Fibroblast of peridontal ligament (primary cell): ENCODE results near the gene ENPEP.
"Not testable (repeated sequence)": the region's sequence is repeated elsewhere in the genome, so short reads cannot be mapped to it uniquely, and the experiment has no call there.

Experiments used
- DNase-seq: peaks from one replicate; pipeline ENCODE4 v3.0.0-alpha.2; 2010; ENCODE audit errors: extremely low read depth

The ENPEP gene

DNA sequence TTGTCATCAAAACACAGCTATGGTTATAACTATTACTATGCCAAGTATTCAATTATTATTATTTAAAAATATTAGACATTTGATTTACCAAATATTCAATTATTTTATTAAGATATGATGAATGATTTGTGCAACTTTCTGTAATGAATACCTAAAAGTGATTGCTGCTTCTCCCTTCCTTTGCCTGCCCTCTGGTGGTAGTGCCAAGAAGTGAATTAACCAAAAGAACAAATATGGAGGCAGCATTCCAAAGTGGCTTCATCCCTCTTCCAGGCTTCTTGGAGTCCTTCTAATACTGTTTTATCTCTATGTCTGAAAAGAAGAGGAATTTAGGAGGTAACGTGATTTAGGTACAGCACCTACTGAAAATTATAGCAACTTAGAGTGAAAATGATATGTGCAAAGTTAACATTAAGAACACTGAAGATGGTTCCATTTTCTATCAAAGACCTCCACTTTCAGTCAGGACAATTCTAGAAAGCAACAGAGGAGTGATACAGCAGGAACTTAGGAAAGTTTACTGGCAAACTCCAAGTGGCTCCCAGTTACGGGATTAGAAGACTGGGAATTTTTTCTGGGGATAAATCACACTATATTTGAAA, 43.0 kb downstream of the ENPEP start:
- DNase-seq: peak; percentile 41

DNA sequence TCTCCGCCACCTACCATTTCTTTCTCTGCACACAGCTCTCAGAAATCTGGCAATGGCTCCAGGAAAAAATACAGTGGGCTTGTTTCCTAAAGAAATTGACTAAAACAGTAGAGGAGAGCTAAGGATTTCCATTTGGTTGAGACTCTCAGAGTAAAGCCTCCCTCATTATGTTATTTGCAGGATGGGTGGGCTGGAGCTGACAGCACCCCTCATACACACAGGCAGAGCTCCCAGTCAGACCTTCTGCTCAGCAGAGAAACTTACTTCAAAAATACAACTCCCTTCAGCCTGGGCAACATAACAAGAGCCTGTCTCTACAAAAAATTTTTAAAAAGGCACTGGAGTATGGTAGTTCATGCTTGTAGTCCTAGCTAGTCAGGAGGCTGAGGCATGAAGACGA, 44.9 kb downstream of the ENPEP start:
- no peak for DNase-seq

GRCh38 chr4:110526589-110526988, 50.6 kb downstream of the ENPEP start:
- DNase-seq: no peak

GRCh38 chr4:110527156-110527555, 51.2 kb downstream of the ENPEP start:
- no peak for DNase-seq

- no peak for DNase-seq
Observed at GRCh38 chr4:110532901-110533589, 57.1 kb downstream of the ENPEP start.

DNA sequence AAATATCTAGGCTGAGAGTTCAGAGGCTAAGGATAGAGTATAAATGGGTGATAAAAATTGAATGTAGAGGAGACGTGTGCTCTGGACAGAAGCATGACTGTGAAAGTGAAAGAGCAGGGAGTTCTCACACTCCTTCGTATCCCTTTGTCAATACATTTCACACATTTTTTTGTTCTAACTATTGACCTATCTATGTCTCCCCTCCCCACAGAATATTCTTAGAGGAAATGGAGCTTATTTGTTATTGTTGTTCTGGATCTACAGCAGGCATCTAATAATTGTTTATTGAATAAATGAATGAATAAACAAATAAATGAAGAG, 57.6 kb downstream of the ENPEP start:
- no peak for DNase-seq

- DNase-seq: peak; percentile 95
Observed at GRCh38 chr4:110533940-110534339, 58.0 kb downstream of the ENPEP start.

DNA sequence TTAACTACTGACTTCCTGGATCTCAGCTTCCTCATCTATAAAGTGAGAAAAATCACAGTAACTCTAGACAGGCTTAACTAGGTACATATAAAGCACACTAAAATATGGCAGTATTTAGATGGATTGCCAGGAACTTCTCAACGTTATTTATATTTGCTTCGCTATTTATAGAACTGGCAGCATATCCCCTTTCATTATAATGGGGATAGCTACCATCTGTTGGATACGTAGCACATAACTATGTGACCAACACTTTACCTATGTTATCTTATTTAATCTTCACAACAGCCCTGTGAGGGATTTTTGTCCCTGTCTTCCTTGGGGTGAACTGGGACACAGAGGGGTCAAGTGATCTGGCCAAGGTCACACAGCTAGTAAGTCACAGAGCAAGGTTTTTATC, 64.6 kb downstream of the ENPEP start:
- DNase-seq: peak; percentile 12

GRCh38 chr4:110540982-110541451, 65.1 kb downstream of the ENPEP start:
- DNase-seq: peak; percentile 80

DNA sequence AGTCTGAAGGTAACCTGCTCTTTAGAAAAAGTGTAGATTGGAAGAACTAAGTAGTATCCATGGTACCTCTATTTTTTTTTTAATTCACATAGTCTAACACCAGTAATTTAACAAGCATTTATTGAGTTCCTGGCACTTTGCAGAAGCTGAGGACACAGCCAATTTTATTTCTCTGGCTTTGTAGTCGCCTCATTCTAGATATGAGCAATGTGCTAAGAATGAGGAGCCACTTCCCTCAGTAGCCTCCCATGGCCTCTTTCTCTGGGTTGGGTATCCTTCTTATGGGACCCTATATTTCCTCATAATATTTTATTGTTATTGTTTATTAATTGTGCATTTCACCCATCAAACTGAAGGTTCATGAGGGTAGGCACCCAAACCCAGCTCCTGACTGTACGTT, 67.6 kb downstream of the ENPEP start:
- DNase-seq: peak; percentile 7

DNA sequence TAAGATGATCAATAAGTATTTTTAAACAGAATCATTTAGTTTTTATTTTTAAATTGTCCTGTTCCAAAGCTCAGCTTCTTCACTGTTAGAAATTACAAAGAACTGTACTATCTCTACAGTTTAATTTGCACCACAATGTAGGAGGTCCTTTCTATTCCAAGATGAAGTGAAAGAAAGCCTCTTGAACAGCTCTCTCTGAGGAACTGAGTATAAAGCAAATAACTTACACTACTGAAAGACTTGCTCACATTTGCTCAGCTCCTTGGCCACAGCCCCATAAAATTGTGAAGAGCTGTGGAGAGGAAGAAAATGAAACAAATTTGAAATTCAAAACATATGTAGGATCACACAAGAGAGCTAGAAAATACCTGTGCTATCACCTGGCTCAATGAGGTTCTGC, 68.6 kb downstream of the ENPEP start:
- DNase-seq: no peak

GRCh38 chr4:110550260-110550659, 74.3 kb downstream of the ENPEP start:
- DNase-seq: peak; percentile 18

DNA sequence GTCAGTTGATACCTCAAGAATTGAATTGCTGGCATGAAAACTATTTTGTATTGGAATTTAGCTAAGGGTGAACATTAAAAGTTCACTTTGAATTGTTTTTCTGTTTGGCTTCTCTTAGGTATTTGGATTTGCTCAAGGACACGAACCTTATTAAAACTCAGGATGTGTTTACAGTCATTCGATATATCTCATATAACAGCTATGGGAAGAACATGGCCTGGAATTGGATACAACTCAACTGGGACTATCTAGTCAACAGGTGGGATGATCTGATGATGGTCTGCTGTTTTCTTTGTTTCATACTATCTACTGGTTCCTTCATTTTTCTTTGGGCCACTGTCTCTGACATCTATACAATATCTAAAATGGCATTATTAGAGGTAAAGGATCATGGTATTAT, 77.2 kb downstream of the ENPEP start:
- no peak for DNase-seq

DNA sequence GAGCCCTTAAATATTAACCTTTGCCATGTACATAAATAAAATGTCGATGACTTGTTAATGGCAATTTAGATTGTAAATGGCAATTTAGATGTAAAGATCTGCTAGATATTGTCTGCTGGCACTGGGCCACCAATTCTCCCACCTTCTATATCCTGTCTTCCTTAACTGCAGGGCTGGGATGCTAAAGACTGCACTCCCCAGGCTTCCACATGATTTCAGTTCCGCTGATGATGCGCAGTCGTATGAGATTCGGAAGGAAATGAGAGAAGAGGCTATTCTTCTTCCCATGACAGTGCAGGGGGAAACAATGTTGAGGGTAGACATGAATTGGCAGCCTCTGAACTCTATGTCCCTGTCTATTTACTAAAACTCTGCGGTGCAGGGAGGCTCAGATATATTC, 91.3 kb downstream of the ENPEP start:
- no peak for DNase-seq

DNA sequence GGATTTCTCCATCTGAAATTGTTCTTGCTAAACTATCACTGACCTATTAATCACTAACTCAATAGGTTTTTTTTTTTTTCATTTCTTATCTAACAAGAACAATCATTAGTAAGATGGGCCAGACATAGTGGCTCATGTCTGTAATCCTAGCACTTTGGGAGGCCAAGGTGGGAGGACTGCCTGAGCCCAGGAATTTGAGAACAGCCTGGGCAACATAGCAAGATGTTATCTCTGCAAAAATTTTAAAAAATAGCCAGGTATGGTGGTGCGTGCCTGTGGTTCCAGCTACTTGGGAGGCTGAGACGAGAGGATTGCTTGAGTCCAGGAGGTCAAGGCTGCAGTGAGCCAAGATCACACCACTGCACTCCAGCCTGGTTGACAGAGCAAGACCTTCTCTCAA, 100.7 kb downstream of the ENPEP start:
- not testable (repeated sequence) for DNase-seq

DNA sequence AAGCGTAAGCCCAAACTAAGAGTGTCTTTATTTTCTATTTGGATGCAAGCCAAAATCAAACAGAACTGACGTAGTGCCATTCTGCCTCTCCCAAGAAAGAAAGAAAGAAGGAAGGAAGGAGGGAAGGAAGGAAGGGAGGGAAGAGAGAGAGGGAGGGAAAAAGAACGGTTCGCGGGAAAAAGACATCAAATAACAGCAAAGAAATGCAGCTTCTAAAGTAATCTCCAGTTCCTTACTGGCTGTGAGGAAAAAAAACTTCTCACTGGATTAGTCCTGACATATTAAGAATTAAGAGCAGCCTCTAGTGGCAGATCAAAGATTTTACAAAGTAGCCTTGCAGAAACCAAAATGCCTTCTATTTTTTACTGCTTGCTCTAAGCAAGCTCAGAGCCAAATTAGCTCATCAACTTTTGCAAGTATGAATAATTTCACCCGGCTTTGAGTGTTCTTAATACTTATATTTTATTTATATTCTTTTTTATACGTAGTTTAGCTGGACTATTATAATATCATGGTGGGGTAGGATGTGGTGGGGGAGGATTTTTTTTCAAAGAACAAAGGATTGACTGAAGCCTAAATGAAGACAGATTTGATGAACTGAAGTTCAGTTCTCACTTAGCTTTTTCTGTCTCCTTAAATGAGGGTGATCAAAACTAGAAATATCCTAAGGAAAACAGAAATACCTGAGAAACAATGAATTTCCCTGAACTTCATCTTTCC, 110.3 kb downstream of the ENPEP start:
- DNase-seq: peak; percentile 76

GRCh38 chr4:110587666-110588285, 111.8 kb downstream of the ENPEP start:
- DNase-seq: no peak

- peak; percentile 22 for DNase-seq
Observed at GRCh38 chr4:110589297-110589696, 113.3 kb downstream of the ENPEP start.

- no peak for DNase-seq
Observed at GRCh38 chr4:110595583-110595982, 119.6 kb downstream of the ENPEP start.

- no peak for DNase-seq
Observed at GRCh38 chr4:110596431-110596830, 120.5 kb downstream of the ENPEP start.

GRCh38 chr4:110597582-110597981, 121.6 kb downstream of the ENPEP start:
- DNase-seq: no peak

DNA sequence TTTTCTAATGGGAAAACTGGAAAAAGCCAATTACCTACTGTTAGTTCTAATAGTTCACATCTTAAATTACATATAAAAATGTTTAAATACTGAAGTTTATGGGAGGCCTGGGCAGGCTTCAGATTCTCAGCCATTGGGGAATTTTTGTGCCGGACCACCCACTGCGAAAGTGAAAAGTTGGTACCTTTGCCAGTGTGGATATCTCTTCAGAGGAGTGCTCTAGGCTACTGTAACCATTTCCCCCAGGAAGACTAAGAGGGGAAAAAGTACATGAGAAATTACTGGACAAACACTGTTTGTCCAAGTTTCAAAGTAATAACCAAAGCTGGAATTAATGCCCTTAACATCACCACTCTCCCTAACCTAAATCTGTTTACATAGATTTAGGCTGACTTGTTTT, 126.1 kb downstream of the ENPEP start:
- DNase-seq: no peak

GRCh38 chr4:110605077-110605476, 129.1 kb downstream of the ENPEP start:
- DNase-seq: no peak
